Measurements from ENCODE around the gene PLB1. TPM values are rescaled to one million over a fixed set of nuclear protein-coding genes. Genes with fewer than 3 reads are reported as not detected.

The PLB1 gene
- polyA plus RNA-seq, 10 donors, result 1.6 to 3.6 (median 2.3) TPM

GRCh38 chr2:28590496-28591301, 94.8 kb downstream of the PLB1 start:
- DNase-seq, result no peak

- DNase-seq, result no peak
Measured at GRCh38 chr2:28591711-28592335, 96.0 kb downstream of the PLB1 start.

- DNase-seq, result no peak
Measured at GRCh38 chr2:28592481-28592880, 96.6 kb downstream of the PLB1 start.

- DNase-seq, result no peak
Measured at GRCh38 chr2:28593160-28593755, 97.4 kb downstream of the PLB1 start.

GRCh38 chr2:28594000-28594331, 98.1 kb downstream of the PLB1 start:
- no peak for DNase-seq

- peak; percentile 77 to 89 (median 82) for DNase-seq
Measured at GRCh38 chr2:28594332-28595108, 98.7 kb downstream of the PLB1 start.

GRCh38 chr2:28595323-28595722, 99.5 kb downstream of the PLB1 start:
- no peak for DNase-seq

- DNase-seq, result no peak
Measured at GRCh38 chr2:28598484-28598883, 102.6 kb downstream of the PLB1 start.

GRCh38 chr2:28600181-28600580, 104.3 kb downstream of the PLB1 start:
- no peak for DNase-seq

GRCh38 chr2:28601616-28602015, 105.8 kb downstream of the PLB1 start:
- DNase-seq, result no peak

GRCh38 chr2:28602136-28602660, 106.3 kb downstream of the PLB1 start:
- no peak for DNase-seq

- DNase-seq, result no peak
Measured at GRCh38 chr2:28602751-28603639, 107.1 kb downstream of the PLB1 start.

GRCh38 chr2:28603821-28604220, 108.0 kb downstream of the PLB1 start:
- DNase-seq, result no peak

GRCh38 chr2:28604284-28604843, 108.5 kb downstream of the PLB1 start:
- no peak for DNase-seq

- no peak for DNase-seq
Measured at GRCh38 chr2:28606986-28607441, 111.2 kb downstream of the PLB1 start.

- DNase-seq, result no peak
Measured at GRCh38 chr2:28607730-28608499, 112.1 kb downstream of the PLB1 start.

- no peak for DNase-seq
Measured at GRCh38 chr2:28608500-28609424, 112.9 kb downstream of the PLB1 start.

GRCh38 chr2:28610583-28611201, 114.8 kb downstream of the PLB1 start:
- no peak for DNase-seq

Data from muscle of back (tissue), 11 donors.